H1 (cell line): Measurements from ENCODE around the gene EHD4. TPM values are rescaled to one million over a fixed set of nuclear protein-coding genes. Genes with fewer than 3 reads are reported as not detected.

Source experiments
- CTCF ChIA-PET: fragments of 300-600 bp; sonication (Branson Sonifier 250); formaldehyde crosslinking; loops from one replicate; lab custom pipeline; 2021; ENCODE audit not compliant: partially characterized antibody; lab: Charles Lee
- POLR2A ChIA-PET: fragments of 300-600 bp; sonication (Branson Sonifier 250); formaldehyde crosslinking; loops from one replicate; lab custom pipeline; 2021; ENCODE audit warnings: inconsistent platforms; ENCODE audit not compliant: partially characterized antibody; lab: Charles Lee
- DNase-seq, 2 experiments: peaks; one replicate each; pipeline versions ENCODE4 v3.0.0 to v3.0.0-alpha.2; 2010 to 2022; ENCODE audit warnings: low spot score in 2 of 2, low read depth in 1 of 2, mixed read lengths in 1 of 2
- FAIRE-seq: peaks from 2 replicates; lab custom pipeline; 2011; peaks lifted over from hg19 to GRCh38; lab: Jason Lieb, UNC
- H2AFZ ChIP-seq: 2 replicates; pipeline ENCODE4 v1.8.1; 2012; ENCODE audit warnings: low read length, inconsistent platforms
- H2AK5ac ChIP-seq: 2 replicates; pipeline ENCODE4 v1.6.1; 2013; ENCODE audit warnings: low read depth, low read length
- H2BK120ac ChIP-seq: replicated peaks from 2 replicates; pipeline ENCODE3; 2013; ENCODE audit warnings: low read depth, low read length, inconsistent platforms
- H2BK12ac ChIP-seq: 2 replicates; pipeline ENCODE4 v1.6.1; 2013; ENCODE audit warnings: low read depth, low read length
- H2BK15ac ChIP-seq: 2 replicates; pipeline ENCODE4 v1.6.1; 2013; ENCODE audit warnings: low read length
- H2BK20ac ChIP-seq: 2 replicates; pipeline ENCODE4 v1.6.1; 2013; ENCODE audit warnings: low read length
- H2BK5ac ChIP-seq: 2 replicates; pipeline ENCODE4 v1.6.1; 2013; ENCODE audit warnings: low read depth, low read length
- H3K14ac ChIP-seq: 2 replicates; pipeline ENCODE4 v1.6.1; 2013; ENCODE audit warnings: inconsistent platforms; ENCODE audit not compliant: insufficient read length
- H3K18ac ChIP-seq: 2 replicates; pipeline ENCODE4 v1.6.1; 2013; ENCODE audit warnings: low read length; ENCODE audit errors: extremely low read depth
- H3K23ac ChIP-seq: 2 replicates; pipeline ENCODE4 v1.6.1; 2013; ENCODE audit warnings: inconsistent platforms; ENCODE audit not compliant: insufficient read length
- H3K23me2 ChIP-seq: 2 replicates; pipeline ENCODE4 v1.6.1; 2013; ENCODE audit warnings: low read depth, low read length
- H3K27ac ChIP-seq: 2 replicates; pipeline ENCODE4 v1.6.1; 2011; ENCODE audit warnings: low read depth, low read length, inconsistent platforms
- H3K27me3 ChIP-seq, 4 experiments: replicated peaks in 1 of 4; 1 replicate in 1 of 4; 2 replicates in 3 of 4; pipeline versions ENCODE4 v1.6.1 to v1.8.1; 2011 to 2013; ENCODE audit warnings: low read length in 3 of 4, mild to moderate bottlenecking in 3 of 4, inconsistent platforms in 2 of 4, mixed read lengths in 2 of 4, moderate library complexity in 1 of 4; ENCODE audit not compliant: control insufficient read depth in 3 of 4, insufficient read depth in 3 of 4; ENCODE audit errors: extremely low read depth in 1 of 4
- H3K36me3 ChIP-seq, 4 experiments: 2 replicates each; pipeline versions ENCODE4 v1.6.1 to v1.8.1; 2011 to 2013; ENCODE audit warnings: mild to moderate bottlenecking in 4 of 4, low read length in 3 of 4, moderate library complexity in 2 of 4, control low read depth in 1 of 4, inconsistent platforms in 1 of 4; ENCODE audit not compliant: insufficient read depth in 4 of 4, control insufficient read depth in 2 of 4
- H3K4ac ChIP-seq: replicated peaks from 2 replicates; pipeline ENCODE3; 2013; ENCODE audit warnings: low read length, low read depth, mixed read lengths, inconsistent platforms; ENCODE audit not compliant: insufficient read length
- H3K4me1 ChIP-seq, 4 experiments: replicated peaks in 1 of 4; 1 replicate in 1 of 4; 2 replicates in 3 of 4; pipeline versions ENCODE4 v1.6.1 to v1.8.1; 2011 to 2013; ENCODE audit warnings: low read length in 3 of 4, inconsistent platforms in 2 of 4, mixed read lengths in 1 of 4; ENCODE audit not compliant: insufficient read depth in 4 of 4, control insufficient read depth in 3 of 4
- H3K4me2 ChIP-seq, 2 experiments: 2 replicates each; pipeline versions ENCODE4 v1.6.1 to v1.8.1; 2011 to 2013; ENCODE audit warnings: low read depth in 2 of 2, low read length in 2 of 2, control low read depth in 1 of 2, inconsistent platforms in 1 of 2, mild to moderate bottlenecking in 1 of 2; ENCODE audit not compliant: insufficient read depth in 1 of 2
- H3K4me3 ChIP-seq, 4 experiments: fragments of 200-600, 300-600 bp in 1 of 4; sonication (generic), shearing (Covaris generic), sonication (Bioruptor Twin) in 1 of 4; 2 replicates each; pipeline versions ENCODE4 v1.5.1 to v1.8.1; 2011 to 2016; ENCODE audit warnings: low read length in 4 of 4, low read depth in 3 of 4, control low read depth in 2 of 4, inconsistent platforms in 2 of 4, mild to moderate bottlenecking in 2 of 4, mixed read lengths in 1 of 4, moderate library complexity in 1 of 4; ENCODE audit not compliant: insufficient read depth in 2 of 4; ENCODE audit errors: extremely low read depth in 1 of 4
- H3K56ac ChIP-seq: replicated peaks from 2 replicates; pipeline ENCODE3; 2013; ENCODE audit warnings: low read depth, mild to moderate bottlenecking, mixed read lengths, low read length, inconsistent platforms; ENCODE audit not compliant: insufficient read length
- H3K79me1 ChIP-seq: 2 replicates; pipeline ENCODE4 v1.6.1; 2013; ENCODE audit warnings: low read depth, low read length, control low read depth
- H3K79me2 ChIP-seq, 2 experiments: 2 replicates each; pipeline versions ENCODE4 v1.6.1 to v1.8.1; 2012 to 2013; ENCODE audit warnings: low read length in 2 of 2, mild to moderate bottlenecking in 2 of 2, inconsistent platforms in 1 of 2; ENCODE audit not compliant: insufficient read depth in 2 of 2, control insufficient read depth in 1 of 2
- H3K9ac ChIP-seq, 4 experiments: replicated peaks in 1 of 4; 1 replicate in 1 of 4; 2 replicates in 3 of 4; pipeline versions ENCODE4 v1.6.1 to v1.8.1; 2011 to 2013; ENCODE audit warnings: low read depth in 3 of 4, low read length in 3 of 4, control low read depth in 2 of 4, mild to moderate bottlenecking in 2 of 4, moderate library complexity in 2 of 4, inconsistent platforms in 1 of 4; ENCODE audit errors: extremely low read depth in 1 of 4
- H3K9me3 ChIP-seq, 2 experiments: 2 replicates each; pipeline versions ENCODE4 v1.6.1 to v1.8.1; 2012 to 2013; ENCODE audit warnings: mild to moderate bottlenecking in 2 of 2, moderate library complexity in 2 of 2, control low read depth in 1 of 2, inconsistent platforms in 1 of 2, low read depth in 1 of 2, low read length in 1 of 2, mixed read lengths in 1 of 2; ENCODE audit not compliant: insufficient read depth in 2 of 2
- H4K20me1 ChIP-seq, 2 experiments: replicated peaks in 1 of 2; 2 replicates each; pipeline versions ENCODE3 to v1.8.1; 2011 to 2013; ENCODE audit warnings: inconsistent platforms in 2 of 2, low read length in 2 of 2, mild to moderate bottlenecking in 1 of 2; ENCODE audit not compliant: insufficient read depth in 2 of 2, control insufficient read depth in 1 of 2
- H4K5ac ChIP-seq: 2 replicates; pipeline ENCODE4 v1.6.1; 2013; ENCODE audit warnings: low read length, low read depth, mixed read lengths, inconsistent platforms; ENCODE audit not compliant: insufficient read length
- H4K8ac ChIP-seq: 2 replicates; pipeline ENCODE4 v1.8.0; 2013; ENCODE audit warnings: mild to moderate bottlenecking, moderate library complexity, low read length, inconsistent platforms; ENCODE audit not compliant: insufficient read depth; ENCODE audit errors: extremely low read depth
- H4K91ac ChIP-seq: replicated peaks from 2 replicates; pipeline ENCODE3; 2013; ENCODE audit warnings: low read length, mixed read lengths, inconsistent platforms; ENCODE audit not compliant: insufficient read length
- CEBPB ChIP-seq: IDR thresholded peaks from 2 replicates; pipeline ENCODE4 v1.6.1; 2012; ENCODE audit warnings: low read depth, low read length
- CTCF ChIP-seq, 3 experiments: IDR thresholded peaks; 1 replicate in 2 of 3; 2 replicates in 1 of 3; pipeline versions ENCODE4 v1.5.1 to v1.6.1; 2011; ENCODE audit warnings: low read length in 3 of 3, mild to moderate bottlenecking in 3 of 3, inconsistent platforms in 2 of 3, low read depth in 1 of 3, moderate library complexity in 1 of 3; ENCODE audit not compliant: insufficient read depth in 1 of 3; ENCODE audit errors: control extremely low read depth in 1 of 3
- RNF2 ChIP-seq: fragments of 200-900, 300-1000 bp; sonication (generic); IDR thresholded peaks from 2 replicates; pipeline ENCODE4 v1.7.1; 2016; ENCODE audit warnings: borderline replicate concordance, low read depth, mild to moderate bottlenecking, antibody characterized with exemption, low read length; ENCODE audit not compliant: poor library complexity, severe bottlenecking; ENCODE audit errors: missing control alignments
- RXRA ChIP-seq: IDR thresholded peaks from 2 replicates; pipeline ENCODE4 v1.6.1; 2011; ENCODE audit warnings: low read depth, mild to moderate bottlenecking, low read length, moderate library complexity; ENCODE audit not compliant: insufficient read depth
- SP4 ChIP-seq: IDR thresholded peaks from 2 replicates; pipeline ENCODE4 v1.6.1; 2012; ENCODE audit warnings: low read length, inconsistent platforms
- USF2 ChIP-seq: IDR thresholded peaks from 2 replicates; pipeline ENCODE4 v1.6.1; 2011; ENCODE audit warnings: low read length, improper control_type of control experiment
- WGBS, 2 experiments: shearing (Covaris generic) in 1 of 2; methylation state at CpG; one replicate each; pipeline versions ENCODE4 v1.1.6 to v1.1.7; 2013 to 2015; ENCODE audit warnings: low lambda C conversion rate in 2 of 2, mixed read lengths in 2 of 2, inconsistent platforms in 1 of 2, low coverage in 1 of 2, missing lambda C conversion rate in 1 of 2; ENCODE audit not compliant: insufficient replicate concordance in 2 of 2, insufficient coverage in 1 of 2, insufficient read length in 1 of 2; ENCODE audit errors: extremely low coverage in 1 of 2, missing lambda C conversion rate in 1 of 2; 5-methylcytosine and 5-hydroxymethylcytosine counted together
- polyA plus RNA-seq, 7 experiments: library from polyadenylated mRNA; depleted of rRNA in 3 of 7; stranded (reverse) in 5 of 7; unstranded in 2 of 7; fragments of >200 nt in 5 of 7; fragments of 200-250 nt in 2 of 7; gene quantifications; 1 replicate in 5 of 7; 2 replicates in 1 of 7; 4 replicates in 1 of 7; pipeline versions ENCODE4 v1.2.1 to v1.2.3, GENCODE V29; 2011 to 2013; ENCODE audit warnings: missing spikeins in 2 of 7, mixed read lengths in 2 of 7
- total RNA-seq: library from RNA; stranded (reverse); fragmentation: NEBNext Ultra II Directional; extraction: Animal tissue kit (Norgen Biotek cat#: 25700); gene quantifications from 2 replicates; pipeline ENCODE4 v1.2.1, GENCODE V29; 2021

The EHD4 gene
- total and polyA plus RNA-seq, 2 of the 8 experiments (the other 6 are each of a cell fraction or from before 2014, with no cell fraction given), result 17.5 to 24.5 TPM

- no peak overlapping the region for H2BK20ac ChIP-seq
- H2AK5ac ChIP-seq, result 0 out of 2 replicates have a peak overlapping the region, but pooled peaks have one; percentile 24
- H3K23me2 ChIP-seq, result peaks cover 4% of the 10 kb centered on the region; the same call in 1 of the 2 replicates
- H2AFZ ChIP-seq, result no peak overlapping the region
- H4K91ac ChIP-seq, result no peak overlapping the region
- H3K36me3 ChIP-seq, result no peaks in the 10 kb centered on the region
- peaks cover 21 to 36% (median 31%) of the 10 kb centered on the region in 4 experiments for H3K27me3 ChIP-seq
- no peak for TF ChIP-seq RNF2
- no peak for TF ChIP-seq CEBPB
- TF ChIP-seq SP4, result no peak
- no peak for TF ChIP-seq CTCF (IDR thresholded peaks at IDR 0.05; ENCODE audit: control extremely low read depth in 1 of 3, insufficient read depth in 1 of 3, low read depth in 1 of 3, low read length in 3 of 3)
- no peak for TF ChIP-seq RXRA
- TF ChIP-seq USF2, result no peak
- TF ChIP-seq, all 59 proteins: peak for 0
- H3K79me1 ChIP-seq, result no peaks in the 10 kb centered on the region
- no peak overlapping the region for H2BK5ac ChIP-seq
- peaks cover 0 to 9% (median 4%) of the 10 kb centered on the region in 4 experiments; a peak in 5 of 7 replicates for H3K4me1 ChIP-seq
- no peak overlapping the region for H3K18ac ChIP-seq
- 91% methylated on average over 10 of the region's 10 CpGs; no CpG with 5 or more reads in 1 of the 2 experiments for WGBS, 2 experiments
- CTCF ChIA-PET, result interaction anchor here (0.5 to 7.9 kb wide), 8 partner anchors 13 to 1019 kb away, joined by 3 to 58 read pairs (median 4); partner anchors contain the start of gene MAPKBP1
- H3K4me2 ChIP-seq, result no peak overlapping the region
- no peak for FAIRE-seq
- H2BK12ac ChIP-seq, result no peak overlapping the region
- H3K14ac ChIP-seq, result no peak overlapping the region
- no peak overlapping the region for H3K27ac ChIP-seq
- no peak overlapping the region for H3K4me3 ChIP-seq
- H3K79me2 ChIP-seq, result no peaks in the 10 kb centered on the region
- no peak overlapping the region for H2BK120ac ChIP-seq
- H3K56ac ChIP-seq, result no peak overlapping the region
- H4K5ac ChIP-seq, result no peak overlapping the region
- no peak overlapping the region for H3K4ac ChIP-seq
- DNase-seq, result no peak
- H4K8ac ChIP-seq, result no peak overlapping the region
- no peak overlapping the region for H2BK15ac ChIP-seq
- no peaks in the 10 kb centered on the region for H3K9me3 ChIP-seq
- H3K23ac ChIP-seq, result no peak overlapping the region
- H4K20me1 ChIP-seq, result peaks cover 0 to 2% of the 10 kb centered on the region in 2 experiments
- no peak overlapping the region; a peak in 1 of 7 replicates for H3K9ac ChIP-seq
- POLR2A ChIA-PET, result interaction anchor here (0.8 to 1.4 kb wide), 2 partner anchors 15 to 26 kb away, joined by 4 to 6 read pairs; no protein-coding TSS in a partner anchor
These were observed 93.0 kb downstream of the EHD4 start for GRCh38 chr15:41879321-41879845.
